ENCODE measurements around the gene OLFML1. TPM values are rescaled to one million over a fixed set of nuclear protein-coding genes. Genes with fewer than 3 reads are reported as not detected.
"Not testable (repeated sequence)": the region's sequence is repeated elsewhere in the genome, so short reads cannot be mapped to it uniquely, and the experiment has no call there.

Gene OLFML1
- total RNA-seq, 1 experiment from 2014 or later: not detected

GRCh38 chr11:7512525-7513233, 27.4 kb downstream of the OLFML1 start:
- peak; percentile 43 for DNase-seq (ENCODE audit: low read depth)

DNA sequence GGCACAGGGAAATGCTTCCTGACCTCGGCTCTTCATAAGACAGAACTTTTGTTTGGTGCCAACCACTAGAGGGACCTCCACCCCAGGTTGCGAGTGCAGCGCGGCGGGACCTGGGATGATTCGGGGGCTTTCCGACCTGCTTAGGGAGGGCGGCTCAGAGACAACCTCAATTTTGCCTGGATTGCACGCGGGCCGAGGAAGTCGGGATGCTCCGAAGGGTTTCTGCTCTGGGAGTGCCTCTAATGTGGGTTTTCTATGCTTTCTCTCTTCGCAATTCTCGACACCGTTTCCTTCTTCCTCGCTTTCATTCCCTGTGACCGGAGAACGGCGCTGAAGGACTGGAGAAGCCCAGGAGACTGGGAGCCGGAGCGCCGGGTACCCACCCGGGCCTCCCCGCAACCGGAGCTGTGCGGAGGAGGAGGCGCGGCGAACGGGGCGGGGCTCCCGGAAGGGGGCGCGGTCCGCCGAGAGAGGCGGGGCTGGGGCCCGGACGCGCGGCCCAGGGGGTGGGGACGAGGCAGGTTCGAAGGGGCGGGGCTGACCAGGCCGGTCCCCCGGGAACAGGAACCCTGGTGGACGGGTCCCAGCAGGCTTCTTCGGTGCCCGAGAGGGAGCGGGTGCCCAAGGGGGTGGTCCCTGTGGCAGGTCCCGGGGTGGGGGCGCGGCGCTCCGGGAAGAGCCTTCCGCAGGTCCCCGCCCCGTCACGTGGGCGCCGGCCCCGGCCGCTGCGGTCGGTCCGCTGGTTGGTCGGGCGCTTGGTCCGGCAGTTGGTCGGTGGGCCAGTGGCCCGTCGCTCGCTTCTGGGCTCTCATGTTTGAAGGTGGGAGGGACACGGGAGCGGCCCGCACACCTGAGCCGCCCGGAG, 28.2 kb downstream of the OLFML1 start, which contains the start of gene PPFIBP2:
Gene PPFIBP2 (plus strand): TSS at position 766 of the 865 bp plus-strand sequence. CDS start 35,477 bp downstream, outside the sequence.
- peak; percentile 54 for DNase-seq (ENCODE audit: low read depth)

DNA sequence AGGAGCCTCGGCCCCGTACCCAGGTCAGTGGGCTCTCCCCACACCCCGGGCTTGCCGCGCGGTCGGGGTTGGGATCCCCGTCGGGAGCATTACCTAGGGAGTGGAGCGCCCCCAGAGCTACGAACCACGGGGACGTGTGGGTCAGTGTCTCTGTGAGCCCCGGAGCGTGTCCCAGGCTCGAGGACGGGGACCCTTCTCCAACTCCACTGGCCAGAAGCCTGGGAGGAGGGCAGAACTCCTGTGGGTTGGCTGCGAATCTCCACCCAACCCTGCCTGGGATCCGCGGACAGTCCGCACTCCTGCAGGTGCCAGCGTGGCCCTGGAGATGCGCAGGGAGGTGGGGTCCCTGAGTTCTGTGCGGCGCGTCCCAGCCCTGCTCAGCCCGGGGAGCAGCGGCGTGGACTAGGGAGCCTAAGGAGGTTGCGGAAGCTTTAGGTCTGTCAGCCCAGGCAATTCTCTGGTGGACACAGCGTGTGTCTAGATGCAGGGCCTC, 28.8 kb downstream of the OLFML1 start:
- DNase-seq (ENCODE audit: low read depth): no peak

GRCh38 chr11:7515447-7515886, 30.2 kb downstream of the OLFML1 start:
- no peak for DNase-seq (ENCODE audit: low read depth)

- DNase-seq (ENCODE audit: low read depth): no peak
Measured at GRCh38 chr11:7516475-7516874, 31.2 kb downstream of the OLFML1 start.

DNA sequence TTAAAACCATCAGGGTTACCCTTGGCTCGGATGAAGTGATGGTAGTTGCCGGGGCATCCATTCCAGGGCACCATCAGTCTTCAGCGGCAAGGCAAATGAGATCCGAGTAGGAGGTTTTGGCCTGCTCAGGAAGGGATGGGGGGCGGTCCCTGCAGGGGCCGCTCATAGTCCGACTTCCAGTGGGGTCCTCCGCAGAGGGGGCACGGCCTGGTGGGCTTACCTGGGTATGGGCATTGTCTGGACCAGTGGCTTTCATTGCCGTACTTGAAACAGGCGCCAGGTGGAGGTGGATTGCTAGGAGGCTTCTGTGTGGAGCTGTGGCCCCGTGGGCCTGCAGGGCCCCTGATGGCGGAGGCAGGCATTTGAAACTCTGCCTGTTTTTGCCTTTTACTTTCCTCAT, 32.4 kb downstream of the OLFML1 start:
- not testable (repeated sequence) for DNase-seq (ENCODE audit: low read depth)

- DNase-seq (ENCODE audit: low read depth): no peak
Measured at GRCh38 chr11:7518811-7519562, 33.7 kb downstream of the OLFML1 start.

DNA sequence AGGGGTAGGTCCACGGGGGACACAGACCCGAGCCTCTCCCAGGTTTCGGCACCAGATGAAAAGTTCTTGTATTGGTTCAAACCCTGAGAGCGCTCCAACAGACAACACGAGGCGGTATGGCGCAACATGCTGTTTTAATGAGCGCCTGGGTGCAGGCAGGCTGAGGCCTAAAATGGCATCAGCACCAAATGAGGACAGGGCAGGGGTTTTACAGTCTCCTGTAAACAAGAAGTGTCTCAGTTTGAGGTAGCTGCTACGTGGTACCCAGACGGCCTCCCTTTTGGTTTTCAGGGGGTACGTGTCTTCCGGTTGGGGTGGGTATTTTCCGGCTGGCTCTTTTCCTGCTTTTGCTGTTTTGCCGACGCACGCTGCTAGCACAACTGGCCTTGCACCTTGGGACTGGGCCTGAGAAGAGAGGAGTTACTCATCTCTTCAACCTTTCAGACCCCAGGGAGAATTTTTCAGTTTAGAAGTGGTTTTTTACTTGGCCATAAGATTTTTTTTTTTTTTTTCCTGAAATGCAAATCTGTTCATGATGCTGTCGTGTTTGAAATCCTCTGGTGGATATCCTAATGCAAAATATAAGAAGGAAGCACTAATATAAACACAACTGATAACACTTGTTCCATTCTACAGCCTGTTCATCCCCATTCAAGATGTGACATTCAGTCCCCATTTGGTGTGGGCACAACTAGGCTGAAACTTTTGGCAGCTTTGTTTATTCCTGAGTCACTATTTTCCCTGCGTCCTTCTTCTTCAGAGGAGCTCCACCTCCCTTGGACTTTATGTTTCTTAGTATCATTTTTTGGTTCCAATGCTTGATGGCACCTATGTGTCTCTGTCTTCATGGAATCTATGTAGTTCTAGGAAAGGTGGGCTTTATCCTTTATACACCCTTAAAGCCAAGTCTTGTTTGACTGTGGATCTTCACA, 35.0 kb downstream of the OLFML1 start:
- no peak for DNase-seq (ENCODE audit: low read depth)

GRCh38 chr11:7520981-7521487, 35.7 kb downstream of the OLFML1 start:
- no peak for DNase-seq (ENCODE audit: low read depth)

DNA sequence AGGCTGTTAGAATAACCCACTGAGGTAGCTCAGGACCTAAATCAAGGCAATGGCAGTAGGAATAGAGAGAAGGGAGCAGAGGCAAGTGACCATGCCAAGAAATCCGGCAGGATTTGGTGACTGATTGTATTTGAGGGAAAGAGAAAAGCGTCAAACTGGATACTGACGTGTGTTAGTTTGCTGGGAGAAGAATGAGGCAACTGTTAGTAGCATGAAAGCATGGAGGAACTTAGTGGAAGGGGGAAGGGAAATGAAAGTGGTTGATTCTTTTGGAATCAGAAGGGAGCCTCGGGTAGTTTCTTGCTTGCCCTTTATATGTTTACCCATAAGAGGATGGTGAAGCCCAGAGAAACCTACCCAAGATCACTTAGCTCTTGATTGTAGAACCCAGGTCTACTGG, 36.8 kb downstream of the OLFML1 start:
- no peak for DNase-seq (ENCODE audit: low read depth)

GRCh38 chr11:7522546-7522945, 37.2 kb downstream of the OLFML1 start:
- no peak for DNase-seq (ENCODE audit: low read depth)

DNA sequence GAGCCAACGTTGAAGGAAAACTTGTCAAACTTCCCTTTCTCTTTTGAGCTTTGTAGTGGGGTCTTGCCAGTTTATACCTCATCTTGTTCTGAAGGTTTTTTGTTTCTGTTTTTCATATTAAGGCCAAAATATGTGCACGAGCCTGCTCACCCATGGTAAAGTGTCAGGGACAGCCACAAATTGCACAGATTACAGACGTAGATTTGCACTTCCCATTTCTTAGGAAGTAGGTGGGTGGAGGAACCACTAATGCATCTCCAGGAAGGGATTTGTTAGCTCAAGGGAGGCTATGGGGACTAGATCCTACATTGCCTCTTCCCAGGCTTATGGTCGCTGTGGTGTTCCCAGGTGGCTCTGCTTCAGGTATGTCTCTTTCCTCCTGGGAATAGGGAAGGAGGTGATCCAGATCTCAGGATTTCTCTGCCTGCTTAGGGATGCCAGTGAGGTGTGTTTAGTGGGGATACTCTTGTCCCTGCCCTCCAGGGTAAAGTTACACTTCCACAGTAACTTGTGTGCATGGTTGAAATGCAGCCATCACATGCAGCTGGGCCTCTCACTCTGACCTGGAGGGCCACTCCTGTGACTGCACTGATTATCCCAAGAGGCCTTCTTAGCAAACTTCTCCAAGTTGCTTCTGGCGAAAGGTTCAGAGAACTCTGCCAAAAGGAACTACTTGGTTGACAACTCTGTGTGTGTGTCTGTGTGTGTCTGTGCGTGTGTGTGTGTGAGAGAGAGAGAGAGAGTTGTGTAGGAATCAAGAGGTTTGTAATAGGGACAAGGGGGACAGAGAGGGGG, 38.3 kb downstream of the OLFML1 start:
- no peak for DNase-seq (ENCODE audit: low read depth)

DNA sequence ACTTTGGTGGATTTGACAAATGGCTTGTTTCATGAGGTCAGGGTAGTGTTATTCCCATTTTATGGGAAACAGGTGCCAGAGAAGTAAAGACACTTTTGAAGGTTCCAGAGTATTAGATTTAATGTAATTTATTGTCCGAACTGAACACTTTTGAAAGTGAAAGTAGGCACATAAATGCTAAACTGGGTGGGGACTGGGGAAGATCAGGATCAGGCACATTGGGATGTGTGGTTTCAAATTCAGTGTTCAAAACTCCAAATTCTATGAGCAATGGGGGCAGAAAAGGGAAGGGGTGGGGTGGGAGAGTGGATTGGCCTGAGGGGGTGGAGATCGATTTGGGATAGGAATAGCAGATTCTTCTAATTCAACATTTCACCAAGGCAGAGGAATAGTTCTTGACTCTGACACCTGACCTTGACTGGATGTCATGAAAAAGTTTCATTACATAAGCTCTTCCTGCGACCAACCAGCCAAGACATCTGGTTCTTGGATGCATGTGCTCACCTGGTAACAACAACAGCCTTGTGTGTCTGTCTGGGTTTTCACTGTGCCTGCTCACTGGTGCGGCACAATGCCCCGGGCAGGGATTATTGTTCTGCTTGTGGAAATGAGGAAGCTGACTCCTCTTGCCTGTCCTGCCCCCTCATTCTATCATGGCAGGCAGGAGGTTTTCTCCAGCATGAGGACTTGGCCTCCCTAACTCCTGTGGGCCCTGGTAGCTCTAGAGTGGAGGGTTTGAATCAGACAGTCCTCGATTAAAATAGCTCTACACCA, 39.3 kb downstream of the OLFML1 start:
- no peak for DNase-seq (ENCODE audit: low read depth)

- no peak for DNase-seq (ENCODE audit: low read depth)
Measured at GRCh38 chr11:7525424-7525823, 40.1 kb downstream of the OLFML1 start.

DNA sequence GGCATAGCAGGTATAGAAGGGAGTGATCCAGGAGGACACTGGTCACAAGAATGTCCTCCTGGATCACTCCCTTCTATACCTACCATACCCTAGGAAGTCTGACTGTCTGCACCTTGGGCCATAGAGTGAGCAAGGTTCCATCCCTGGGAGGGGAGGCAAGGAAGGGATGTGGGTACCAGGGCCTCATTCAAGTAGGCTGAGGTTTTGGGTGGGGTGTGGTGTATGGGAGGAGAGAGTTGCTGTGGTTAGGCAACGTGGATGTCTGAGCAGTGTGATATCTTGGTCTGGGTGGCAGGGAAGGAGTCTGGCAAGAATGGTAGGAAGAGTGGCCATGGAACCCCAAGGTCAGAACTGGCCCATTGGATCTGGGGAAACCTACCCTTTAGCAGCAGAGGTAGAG, 41.7 kb downstream of the OLFML1 start:
- no peak for DNase-seq (ENCODE audit: low read depth)

DNA sequence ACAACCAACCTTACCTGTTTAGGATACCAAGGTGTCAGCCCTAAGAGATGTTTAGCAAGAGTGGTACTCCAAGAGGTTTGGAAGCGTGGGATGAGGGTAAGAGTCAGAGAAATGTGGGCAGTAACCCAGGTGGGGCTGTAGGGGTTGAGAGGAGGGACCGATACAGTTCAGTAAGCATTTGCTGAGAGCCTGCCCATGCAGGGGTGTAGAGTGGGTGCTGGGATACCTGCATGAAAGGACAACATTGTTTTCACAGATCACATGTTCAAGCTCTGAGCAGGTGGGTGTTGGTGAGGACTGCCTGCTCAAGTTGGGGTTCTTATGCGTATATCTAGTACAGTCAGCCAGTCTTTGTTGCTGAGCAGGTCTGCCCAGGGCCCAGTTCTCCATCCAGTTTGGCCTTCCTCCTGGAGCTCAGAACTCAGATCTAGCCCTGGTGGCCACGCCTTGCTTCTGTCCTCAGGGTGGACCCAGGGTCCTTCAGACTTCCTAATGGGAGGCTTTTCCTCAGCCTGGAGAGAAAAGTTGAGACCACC, 43.3 kb downstream of the OLFML1 start:
- DNase-seq (ENCODE audit: low read depth): no peak

DNA sequence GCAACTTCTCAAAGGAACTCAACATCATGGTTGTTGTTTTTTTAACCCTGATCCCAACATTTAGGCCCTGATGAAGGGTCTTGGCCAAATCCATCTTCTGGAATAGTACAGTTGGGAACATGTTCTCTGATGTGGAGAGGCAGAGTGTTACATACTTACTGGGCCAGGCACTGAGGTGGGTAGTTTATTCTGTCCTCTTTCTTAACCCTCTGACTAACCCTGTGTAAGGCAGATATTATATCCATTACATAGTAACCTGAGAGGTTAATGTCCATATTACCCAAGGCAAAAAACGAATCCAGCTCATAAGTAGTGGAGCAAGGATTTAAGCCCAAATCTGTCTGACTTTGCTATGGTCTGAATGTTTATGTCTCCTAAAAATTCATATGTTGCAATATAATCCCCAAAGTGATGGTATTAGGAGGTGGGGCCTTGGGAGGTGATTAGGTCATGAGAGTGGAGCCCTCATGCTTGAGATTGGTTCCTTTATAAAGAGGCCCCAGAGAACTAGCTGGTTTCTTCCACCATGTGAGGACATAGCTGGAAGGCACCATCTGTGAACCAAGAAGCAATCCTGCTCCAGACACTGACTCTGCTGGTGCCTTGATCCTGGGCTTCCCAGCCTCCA, 44.8 kb downstream of the OLFML1 start:
- DNase-seq (ENCODE audit: low read depth): no peak

- DNase-seq (ENCODE audit: low read depth): no peak
Measured at GRCh38 chr11:7531011-7531410, 45.7 kb downstream of the OLFML1 start.

All from RPMI7951 (cell line).